ENCODE measurements around the gene CFAP126.

- no peak for TF ChIP-seq POLR2AphosphoS5 (IDR thresholded peaks at IDR 0.05; ENCODE audit: borderline replicate concordance, low read depth, low read length)
- no peak for TF ChIP-seq EZH2 (IDR thresholded peaks at IDR 0.05)
- no peak for TF ChIP-seq FOXP2 (optimal IDR thresholded peaks at IDR 0.05; ENCODE audit: control extremely low read depth, extremely low read length, insufficient read depth)
Observed at GRCh38 chr1:161388639-161389038, 21.0 kb upstream of the CFAP126 start.

All from SK-N-MC (cell line).